NCI-H526 treated with DMSO at 0.1 percent for 48 hours (cell line): Measurements from ENCODE around the gene ZPBP.
"Not testable (repeated sequence)": the region's sequence is repeated elsewhere in the genome, so short reads cannot be mapped to it uniquely, and the experiment has no call there.

Experiments used
- DNase-seq: peaks from one replicate; lab custom pipeline; 2025; lab: John Stamatoyannopoulos, UW

ZPBP gene

DNA sequence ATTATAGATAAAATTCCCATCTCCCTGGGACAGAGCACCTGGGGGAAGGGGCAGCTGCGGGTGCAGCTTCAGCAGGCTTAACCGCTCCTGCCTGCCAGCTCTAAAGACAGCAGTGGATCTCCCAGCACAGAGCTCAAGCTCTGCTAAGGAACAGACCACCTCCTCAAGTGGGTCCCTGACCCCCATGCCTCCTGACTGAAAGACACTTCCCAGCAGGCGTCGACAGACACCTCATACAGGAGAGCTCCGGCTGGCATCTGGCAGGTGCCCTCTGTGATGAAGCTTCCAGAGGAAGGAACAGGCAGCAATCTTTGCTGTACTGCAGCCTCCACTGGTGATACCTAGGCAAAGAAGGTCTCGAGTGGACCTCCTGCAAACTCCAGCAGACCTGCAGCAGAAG, 51.9 kb downstream of the ZPBP start:
- DNase-seq = not testable (repeated sequence)

DNA sequence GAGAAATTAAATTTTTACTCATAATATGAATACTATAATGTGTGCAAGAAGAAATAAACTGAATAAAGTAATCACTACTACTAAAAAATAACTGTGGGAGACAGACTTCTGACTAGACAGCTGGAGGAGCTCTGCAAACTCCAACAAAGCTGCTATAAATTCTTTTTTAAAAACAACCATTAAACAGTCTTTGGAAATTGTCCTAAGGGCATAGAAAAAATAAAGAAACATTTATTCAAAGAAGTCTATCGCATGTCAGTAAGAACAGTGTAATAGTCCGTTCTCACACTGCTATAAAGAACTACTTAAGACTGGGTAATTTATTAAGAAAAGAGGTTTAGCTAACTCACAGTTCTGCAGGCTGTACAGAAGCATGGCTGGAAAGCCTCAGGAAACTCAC, 56.0 kb downstream of the ZPBP start:
- no peak for DNase-seq

DNA sequence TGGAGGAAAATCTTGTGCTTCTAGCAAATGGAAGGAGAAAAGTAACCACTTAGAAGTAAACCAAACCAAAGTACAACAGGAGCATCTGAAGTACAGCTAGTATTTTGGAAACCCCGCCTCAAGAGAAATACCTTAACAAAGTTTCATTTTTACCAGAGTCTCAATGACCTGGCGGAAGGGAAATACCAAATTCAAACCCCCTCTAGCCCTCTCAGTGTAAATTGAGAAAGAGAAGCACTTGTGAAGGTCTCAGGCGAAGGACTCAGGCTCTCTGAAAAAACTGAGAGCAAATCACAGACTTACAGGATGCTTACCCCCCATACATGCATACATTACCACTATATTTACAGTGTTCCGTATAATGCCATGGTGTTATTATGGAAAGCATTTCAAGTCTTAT, 70.1 kb downstream of the ZPBP start:
- no peak for DNase-seq

DNA sequence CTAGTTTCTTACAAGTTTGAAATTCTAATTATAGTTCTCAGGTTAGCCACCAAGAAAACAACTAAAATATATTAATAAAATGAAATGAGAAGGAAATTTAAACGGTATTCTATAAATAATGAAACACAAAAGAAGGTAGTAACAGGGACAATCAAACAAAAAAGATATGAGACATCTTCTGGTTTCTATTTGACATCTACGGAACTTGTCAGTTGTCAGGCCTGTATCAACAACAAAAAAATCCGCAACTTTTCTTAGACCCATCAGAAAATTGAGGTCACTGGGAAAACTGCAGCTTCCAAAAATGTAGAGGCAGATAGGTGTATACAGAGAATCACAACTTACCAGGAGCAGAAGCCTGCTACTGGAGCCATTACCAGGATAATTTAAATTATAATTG, 70.6 kb downstream of the ZPBP start:
- no peak for DNase-seq

DNA sequence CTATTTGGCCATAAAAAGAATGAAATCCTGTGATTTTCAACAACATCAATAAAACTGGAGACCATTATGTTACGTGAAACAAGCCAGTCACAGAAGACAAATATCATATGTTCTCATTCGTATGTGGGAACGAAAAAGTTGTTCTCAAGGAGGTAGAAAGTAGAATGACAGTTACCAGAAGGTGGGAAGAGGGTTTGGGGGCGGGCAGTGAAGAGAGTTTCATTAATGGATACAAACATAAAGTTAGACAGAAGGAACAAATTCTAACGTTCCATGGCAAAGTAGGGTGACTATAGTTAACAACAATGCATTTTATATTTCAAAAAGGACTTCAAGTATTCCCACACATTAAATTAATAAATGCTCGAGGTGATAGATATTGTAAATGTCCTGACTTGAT, 97.4 kb downstream of the ZPBP start:
- no peak for DNase-seq

DNA sequence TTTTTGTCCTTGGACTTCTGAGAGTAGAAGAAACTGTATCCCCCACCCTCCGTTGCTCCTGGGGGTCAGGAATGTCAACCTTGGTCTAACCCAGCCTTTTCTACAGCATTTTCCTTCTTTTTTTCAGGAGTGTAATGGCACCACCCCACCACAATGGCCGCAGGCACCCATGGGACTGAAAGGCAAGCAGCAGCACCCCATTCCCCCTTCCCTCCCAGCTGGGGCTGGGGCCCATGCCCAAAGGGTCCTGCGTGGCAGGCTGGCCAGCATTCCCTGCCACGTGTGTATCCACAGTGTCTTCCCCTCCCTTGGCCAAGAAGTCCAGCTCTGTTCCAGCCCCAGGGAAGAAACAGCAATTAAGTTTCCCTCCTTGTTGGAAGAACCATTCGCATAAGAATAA, 106.9 kb downstream of the ZPBP start:
- no peak for DNase-seq

DNA sequence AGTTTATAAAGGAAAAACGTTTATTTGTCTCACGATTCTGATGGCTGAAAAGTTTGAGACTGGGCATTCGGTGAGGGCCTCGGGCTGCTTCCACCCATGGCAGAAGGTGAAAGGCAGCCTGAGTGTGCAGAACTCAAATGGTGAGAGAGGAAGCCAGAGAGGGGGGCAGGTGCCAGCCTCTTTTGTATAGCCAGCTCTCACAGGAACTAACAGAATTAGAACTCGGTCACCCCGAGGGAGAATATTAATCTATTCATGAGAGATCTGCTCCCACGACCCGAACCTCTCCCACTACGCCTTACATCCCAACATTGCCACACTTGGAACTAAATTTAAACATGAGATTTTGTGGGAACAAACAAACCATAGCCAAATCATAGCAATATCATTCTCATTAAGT, 112.6 kb downstream of the ZPBP start:
- DNase-seq = no peak

DNA sequence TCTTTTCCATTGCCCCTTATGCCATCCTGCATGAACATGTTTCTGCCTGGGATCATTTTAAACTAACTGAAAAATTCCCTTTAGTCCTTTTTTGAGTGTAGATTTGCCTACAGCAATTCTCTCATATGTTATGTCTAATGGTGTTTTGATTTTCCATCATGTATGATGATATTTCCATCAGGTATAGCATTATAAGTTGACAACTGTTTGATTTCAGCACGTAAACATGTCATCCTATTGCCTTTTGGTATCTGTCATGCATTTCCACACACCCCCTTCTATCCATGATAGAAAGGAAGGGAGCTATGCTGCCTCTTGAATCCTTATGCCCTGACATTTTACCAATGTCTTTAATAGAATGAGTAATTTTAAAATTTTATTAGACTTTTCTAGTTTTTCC, 116.8 kb downstream of the ZPBP start:
- DNase-seq = no peak

DNA sequence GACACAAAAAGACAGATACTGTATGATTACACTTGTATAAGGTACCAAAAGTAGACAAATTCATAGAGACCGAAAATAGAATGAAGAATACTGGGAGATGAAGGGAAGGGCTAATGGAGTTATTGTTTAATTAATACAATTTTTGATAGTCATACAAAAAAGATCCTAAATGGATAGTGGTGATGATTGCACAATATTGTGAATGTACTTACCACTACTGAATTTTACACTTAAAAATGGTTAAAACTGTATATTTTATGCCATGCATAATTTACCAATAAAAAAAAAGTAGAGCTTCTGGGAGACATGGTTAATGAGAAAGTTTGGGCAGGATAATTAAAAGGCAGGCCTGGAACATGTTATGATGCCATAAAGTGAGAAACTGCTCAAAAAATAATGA, 119.0 kb downstream of the ZPBP start:
- no peak for DNase-seq

DNA sequence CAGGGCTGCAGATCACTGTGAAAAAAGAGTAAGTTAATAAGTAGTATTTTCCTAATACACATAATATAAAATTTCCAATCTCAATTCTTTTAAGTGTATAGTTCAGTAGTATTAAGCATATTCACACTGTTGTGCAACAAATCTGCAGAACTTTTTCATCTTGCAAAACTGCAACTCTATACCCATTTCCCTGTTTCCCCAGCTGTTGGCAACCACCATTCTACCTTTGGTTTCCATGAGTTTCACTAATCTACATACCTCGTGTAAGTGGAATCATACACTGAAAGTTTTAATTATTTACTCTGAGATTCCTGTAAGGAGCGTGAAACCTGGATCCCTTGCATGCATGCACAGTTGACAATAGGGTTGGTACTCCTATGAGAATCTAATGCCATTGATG, 155.4 kb downstream of the ZPBP start:
- DNase-seq = no peak

DNA sequence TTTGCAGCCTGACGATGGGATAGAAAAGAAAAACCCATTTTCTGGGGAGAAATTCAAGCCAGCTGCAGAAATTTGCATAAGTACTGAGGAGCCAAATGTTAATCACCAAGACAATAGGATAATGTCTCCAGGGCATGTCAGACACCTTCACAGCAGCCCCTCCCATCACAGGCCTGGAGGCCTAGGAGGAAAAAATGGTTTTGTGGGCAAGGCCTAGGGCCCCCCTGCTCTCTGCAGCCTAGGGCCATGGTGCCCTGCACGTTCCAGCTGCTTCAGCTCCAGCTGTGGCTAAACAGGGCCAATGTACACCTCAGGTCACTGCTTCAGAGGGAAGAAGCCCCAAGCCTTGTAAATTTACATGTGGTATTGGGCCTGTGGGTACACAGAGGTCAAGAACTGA, 161.4 kb downstream of the ZPBP start:
- DNase-seq = no peak

DNA sequence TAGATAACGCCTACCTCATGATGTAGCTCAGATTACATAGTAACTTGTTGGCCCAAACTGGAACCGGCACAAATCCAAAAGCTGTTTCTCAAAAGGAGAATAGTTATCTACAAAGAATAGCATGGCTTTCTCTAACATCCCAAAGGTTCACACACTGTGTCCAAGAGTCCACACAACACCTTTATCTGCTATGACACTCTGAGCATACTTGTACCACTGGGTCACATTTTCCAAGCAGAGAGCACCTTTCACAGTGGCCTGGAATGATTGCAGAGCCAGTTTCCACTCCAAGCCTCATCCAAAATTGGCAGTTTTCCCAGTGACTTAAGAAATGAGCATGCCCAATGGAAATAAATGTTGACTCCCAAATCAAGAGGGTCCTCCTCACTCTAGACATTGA, 164.3 kb downstream of the ZPBP start:
- no peak for DNase-seq

DNA sequence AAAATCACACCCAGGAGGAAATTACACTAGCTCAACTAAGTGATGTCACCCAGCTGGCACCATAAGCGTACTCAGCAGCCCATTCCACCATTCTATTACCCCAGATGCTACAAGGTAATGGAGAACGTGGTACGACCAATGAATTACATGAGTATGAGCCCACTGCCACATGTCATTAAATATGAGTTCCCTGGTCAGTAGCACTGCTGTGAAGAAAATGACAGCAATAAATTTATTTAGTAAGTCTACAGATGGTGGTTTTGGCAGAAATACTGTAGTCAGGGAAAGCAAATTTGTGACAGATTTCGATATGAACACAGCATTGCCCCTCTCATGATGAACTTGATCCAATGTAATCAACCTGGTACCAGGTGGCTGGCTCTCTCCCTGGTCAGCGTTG, 165.4 kb downstream of the ZPBP start:
- DNase-seq = no peak

DNA sequence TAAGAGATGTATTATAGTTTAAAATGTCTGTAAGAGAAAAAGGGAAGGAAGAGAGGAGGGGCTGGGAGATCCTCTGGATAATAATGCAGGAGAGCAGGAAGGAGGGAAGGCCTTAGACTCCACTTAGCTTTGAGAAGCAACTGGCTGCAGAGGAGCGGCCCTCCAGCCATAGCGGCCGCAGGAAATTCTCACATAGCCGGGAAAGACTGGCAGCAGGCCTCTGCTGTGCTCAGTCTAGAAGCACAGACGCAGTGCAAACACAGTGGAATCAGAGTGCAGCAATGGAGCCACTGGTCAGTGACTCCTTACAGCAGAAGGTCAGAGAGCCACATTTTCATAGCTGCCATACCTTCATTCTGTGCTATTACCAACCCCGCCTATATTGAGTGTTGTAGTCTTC, 166.3 kb downstream of the ZPBP start:
- DNase-seq = no peak

DNA sequence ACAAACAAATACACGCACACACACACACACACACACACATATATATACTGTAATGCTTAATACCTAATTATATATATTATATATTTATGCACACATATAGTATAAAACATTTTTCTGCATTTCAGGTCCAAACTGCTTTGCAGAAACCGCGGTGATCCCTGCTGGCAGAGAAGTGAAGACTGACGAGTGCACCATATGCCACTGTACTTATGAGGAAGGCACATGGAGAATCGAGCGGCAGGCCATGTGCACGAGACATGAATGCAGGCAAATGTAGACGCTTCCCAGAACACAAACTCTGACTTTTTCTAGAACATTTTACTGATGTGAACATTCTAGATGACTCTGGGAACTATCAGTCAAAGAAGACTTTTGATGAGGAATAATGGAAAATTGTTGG, 181.1 kb downstream of the ZPBP start:
- DNase-seq = no peak

DNA sequence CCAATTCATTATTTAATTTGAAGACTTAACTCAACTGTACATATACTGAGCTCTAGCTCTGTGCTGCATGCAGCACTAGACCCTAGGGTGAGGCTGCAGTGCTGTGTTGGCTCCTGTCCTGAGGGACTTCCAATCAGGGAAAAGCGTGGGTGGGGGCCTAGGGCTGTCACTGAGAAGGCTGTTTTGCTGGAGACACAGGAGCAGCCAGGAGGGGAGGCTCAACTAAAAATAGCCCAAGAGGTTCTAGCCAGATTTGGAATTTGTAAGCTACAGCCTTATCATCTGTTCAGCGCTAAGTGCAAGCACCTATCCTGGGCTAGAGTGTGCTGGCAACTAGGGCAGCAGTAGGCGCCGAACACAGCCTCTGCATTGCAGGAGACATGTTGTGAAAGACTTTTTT, 198.5 kb downstream of the ZPBP start:
- DNase-seq = no peak

DNA sequence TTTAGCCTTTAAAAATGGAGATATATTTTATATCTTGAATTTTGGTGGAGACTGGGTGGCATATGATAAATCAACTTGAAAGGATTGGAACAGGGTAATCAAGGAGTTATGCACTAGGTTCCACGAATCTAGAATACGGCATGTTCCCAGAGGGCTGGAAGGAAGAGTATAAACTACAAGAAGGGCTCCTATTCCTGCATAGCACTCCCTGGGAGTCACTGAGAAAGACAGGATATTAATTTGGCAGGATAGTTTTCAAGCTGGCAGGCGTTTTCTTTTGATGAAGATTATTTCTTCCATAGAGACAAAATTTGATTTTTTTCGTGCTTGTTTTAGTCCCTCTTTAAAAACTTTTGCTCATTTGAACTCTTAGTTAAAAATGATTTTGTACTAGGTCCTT, 199.9 kb downstream of the ZPBP start:
- DNase-seq = no peak

DNA sequence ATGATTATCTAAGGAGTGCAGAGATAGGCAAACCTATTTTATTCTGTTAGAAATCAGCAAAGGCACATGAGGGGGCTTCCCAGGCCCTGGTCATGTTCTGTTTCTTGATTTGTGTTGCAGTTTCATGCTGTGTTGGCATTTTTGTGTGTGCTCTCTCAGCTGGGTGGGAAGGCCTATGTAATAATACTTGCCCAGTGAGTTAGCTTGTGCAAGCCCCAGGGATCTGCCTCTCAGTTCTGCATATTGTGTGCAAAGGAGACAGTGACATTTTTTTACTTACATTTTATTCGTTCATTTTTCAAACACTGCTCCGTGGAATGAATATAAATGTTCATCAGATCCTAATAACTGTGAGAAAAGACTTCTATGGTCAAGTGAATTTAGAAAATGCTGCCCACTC, 200.6 kb downstream of the ZPBP start:
- DNase-seq = no peak
